Non-pigmented ciliary epithelial cell (primary cell): Measurements from ENCODE around the gene RTRAF.

Source experiments
- DNase-seq: peaks from one replicate; pipeline ENCODE4 v3.0.0-alpha.2; 2010; ENCODE audit warnings: low read depth

RTRAF gene

DNA sequence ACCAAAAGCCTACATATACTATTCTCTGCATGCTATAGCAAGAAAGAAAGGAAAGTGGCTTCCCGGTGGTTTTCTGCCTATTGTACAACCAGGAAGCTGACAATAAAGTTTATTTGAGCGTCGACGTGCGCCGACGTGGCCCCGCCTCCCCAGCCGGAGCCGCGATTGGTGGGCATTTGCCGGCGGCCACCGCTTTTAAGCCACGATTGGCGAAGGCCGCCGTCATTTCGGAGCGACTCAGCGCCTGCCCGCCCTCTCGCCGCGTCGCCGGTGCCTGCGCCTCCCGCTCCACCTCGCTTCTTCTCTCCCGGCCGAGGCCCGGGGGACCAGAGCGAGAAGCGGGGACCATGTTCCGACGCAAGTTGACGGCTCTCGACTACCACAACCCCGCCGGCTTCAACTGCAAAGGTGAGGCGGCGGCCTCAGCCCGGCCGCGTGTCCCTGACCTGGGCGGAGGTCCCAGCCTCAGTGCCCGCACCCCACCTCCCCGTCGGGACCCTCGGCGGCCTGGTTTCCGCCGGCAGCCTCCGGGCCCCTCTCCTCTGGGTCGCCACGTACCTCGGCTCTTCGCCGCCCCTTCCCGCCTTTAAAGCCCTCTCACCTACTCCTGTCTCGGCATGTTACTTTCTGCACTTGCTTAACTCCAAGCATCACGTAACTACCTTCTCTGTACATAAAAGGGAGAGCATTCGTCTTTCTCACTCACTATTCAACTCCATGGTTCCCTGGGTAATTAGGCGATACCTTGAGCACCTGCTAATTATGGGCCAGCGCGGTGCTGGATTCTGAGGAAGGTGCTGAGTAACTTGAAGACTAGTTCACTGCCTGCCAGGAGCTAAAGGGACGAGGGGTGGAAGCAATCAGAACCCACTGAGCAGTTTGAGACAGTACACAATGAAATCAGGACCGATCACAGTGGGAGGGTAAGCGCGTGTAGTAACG, at the start of gene RTRAF:
Gene RTRAF, plus strand, starts transcription at position 254 of the 942 bp plus-strand sequence. Its CDS starts 94 bp downstream, at position 348.
- DNase-seq: peak; percentile 65

- no peak for DNase-seq
These were observed 49.5 kb upstream of the RTRAF start for GRCh38 chr14:51939755-51940301.

DNA sequence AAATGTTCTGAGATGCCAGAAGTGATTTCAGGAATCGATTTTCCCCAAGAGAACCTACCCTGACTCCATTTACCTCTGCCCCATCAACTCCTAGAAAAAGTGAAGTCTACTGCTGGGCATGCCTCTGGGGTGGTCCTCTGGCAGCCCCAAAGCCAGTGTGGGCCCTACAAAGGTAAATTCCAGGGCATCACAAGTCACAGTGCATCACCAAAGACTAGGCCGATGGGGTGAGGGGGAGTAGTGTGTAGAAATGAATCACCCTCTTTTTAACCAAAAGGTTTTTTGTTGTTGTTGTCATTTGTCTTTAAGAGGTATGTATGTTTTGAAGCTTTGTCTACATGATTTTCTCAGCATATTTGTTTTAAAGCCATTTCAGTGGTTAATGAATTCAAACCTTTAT, 46.4 kb upstream of the RTRAF start:
- no peak for DNase-seq

- DNase-seq: no peak
These were observed 39.3 kb upstream of the RTRAF start for GRCh38 chr14:51950007-51950406.

- DNase-seq: no peak
These were observed 37.7 kb upstream of the RTRAF start for GRCh38 chr14:51951656-51952055.

GRCh38 chr14:51954031-51954430, 35.3 kb upstream of the RTRAF start:
- no peak for DNase-seq

DNA sequence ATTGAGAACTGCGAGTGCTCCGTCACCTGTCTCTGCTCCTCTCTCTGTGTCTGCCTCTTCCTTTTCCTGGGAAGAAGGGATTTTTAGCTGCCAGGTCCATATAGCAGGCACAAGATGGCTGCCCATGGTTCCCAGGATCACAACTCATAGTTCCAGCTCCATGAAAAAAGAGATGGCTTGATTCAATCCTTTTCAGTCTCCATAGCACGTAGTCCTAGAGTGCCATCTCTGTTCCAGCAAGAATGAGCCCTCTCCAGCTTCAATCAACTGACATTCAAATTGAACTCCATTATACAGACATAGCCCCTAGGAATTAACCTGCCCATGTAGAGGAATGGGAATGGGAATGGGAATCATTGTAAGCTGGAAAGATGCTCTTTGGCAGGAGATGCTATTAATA, 34.7 kb upstream of the RTRAF start:
- no peak for DNase-seq

DNA sequence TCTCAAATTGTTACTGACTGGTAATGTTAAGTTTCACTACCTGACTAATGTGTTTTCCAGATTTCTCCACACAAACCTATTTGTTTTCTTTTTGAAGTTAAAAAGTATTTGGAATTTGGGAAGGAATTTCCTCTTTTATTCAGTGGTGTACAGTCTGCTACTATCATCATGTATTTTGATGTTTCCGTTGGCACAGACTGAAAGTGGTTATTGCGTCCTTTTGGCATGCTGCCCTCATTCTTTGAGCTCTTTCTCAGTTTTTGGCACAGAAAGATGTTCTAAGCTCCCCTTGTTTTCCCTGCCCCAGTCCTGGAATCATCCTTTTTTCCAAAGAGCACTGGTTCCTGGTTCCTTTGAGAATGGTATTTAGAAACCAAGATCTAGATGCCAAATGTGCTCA, 31.4 kb upstream of the RTRAF start:
- DNase-seq: peak; percentile 23

DNA sequence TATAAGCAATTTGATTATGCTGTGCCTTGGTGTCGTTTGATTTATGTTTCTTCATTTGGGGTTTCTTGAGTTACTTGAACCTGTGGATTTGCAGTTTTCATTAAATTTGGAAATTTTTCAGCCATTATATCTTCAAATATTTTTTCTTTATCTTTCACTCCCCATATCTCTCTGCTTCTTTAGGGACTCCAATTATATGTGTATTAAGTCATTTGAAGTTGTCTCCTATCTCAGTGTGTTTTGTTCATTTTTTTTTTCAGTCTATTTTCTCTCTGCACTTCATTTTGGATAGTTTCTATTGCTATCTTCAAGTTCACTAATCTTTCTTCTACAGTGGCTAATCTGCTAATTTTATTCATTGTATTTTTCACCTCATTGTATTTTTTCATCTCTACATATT, 29.4 kb upstream of the RTRAF start:
- no peak for DNase-seq

DNA sequence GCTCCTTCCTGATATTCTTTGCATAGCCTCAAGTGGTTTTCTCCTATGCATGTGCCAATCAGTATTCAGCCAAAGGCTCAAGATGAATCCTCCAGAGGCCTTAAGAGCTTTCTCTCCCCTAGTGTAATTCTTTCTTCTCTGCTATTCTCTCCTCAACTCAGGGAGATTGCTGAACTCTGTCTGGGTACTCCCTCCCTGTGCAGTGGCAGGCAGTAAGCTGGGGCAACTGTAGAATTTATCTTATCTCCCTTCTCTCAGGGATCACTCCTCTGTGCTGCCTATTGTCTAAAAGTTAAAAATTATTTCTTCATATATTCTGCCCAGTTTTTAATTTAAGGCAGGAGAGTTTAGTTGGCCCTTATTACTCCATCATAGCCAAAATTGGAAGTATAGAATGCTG, 28.5 kb upstream of the RTRAF start:
- no peak for DNase-seq

DNA sequence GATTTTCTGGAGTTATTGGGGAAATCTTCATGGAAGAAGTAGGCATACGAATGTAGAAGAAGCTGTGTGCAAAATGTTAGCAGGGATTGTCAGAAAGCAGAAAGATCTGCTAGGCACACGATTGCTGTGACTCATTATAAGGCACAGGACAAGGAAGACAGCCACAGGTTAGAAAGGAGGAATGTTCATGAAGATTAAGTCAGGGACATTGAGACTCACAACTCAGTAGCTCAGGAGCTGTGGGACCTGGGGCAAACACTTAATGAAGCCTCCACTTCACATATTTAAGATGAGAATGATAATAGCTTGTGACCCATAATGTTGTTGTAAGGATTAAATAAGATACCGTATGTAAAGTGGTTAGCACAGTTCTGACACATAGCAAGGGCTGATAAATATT, 26.6 kb upstream of the RTRAF start:
- DNase-seq: no peak

- DNase-seq: no peak
These were observed 26.1 kb upstream of the RTRAF start for GRCh38 chr14:51963286-51963685.

DNA sequence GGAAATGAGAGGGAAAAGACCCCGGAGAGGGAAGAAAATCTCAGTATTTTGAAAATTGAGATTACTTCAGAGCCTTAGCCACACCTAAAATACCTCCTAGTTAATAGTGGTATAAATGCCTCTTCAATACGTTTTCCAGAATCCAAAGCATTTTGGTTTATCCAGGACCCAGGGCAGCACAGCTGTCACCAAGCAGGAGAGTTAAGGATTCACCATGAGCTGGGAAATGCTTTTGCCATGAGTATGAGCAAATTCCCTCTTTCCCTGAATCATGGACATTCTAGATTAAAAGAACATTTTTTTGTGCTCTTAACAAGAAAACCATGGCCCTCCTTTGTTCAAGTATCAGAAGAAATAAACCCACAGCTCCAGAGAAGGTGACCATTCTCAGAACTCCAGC, 21.8 kb upstream of the RTRAF start:
- no peak for DNase-seq

GRCh38 chr14:51969852-51970540, 19.4 kb upstream of the RTRAF start:
- DNase-seq: no peak

GRCh38 chr14:51972566-51972965, 16.8 kb upstream of the RTRAF start:
- no peak for DNase-seq

DNA sequence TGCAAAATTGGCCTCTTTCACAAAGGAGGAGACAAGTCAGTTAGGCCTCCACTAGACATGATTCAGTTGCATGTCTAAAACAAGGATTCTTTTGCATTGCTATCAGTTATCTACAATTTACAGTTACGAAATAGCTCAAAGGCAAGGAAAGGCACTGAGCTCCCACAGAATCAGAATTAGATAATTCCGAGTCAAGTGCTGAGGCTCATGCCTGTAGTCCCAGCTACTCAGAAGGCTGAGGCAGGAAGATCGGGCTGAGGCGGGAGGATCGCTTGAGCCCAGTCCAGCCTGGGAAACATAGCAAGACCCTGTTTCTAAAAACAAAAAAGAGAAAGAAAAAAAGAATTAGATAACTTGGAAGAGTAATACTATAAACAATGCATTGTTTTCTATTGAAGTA, 12.3 kb upstream of the RTRAF start:
- DNase-seq: no peak

- DNase-seq: no peak
These were observed 10.7 kb upstream of the RTRAF start for GRCh38 chr14:51978681-51979085.

GRCh38 chr14:51979088-51979709, 10.1 kb upstream of the RTRAF start:
- no peak for DNase-seq

- DNase-seq: no peak
These were observed 8.0 kb upstream of the RTRAF start for GRCh38 chr14:51981218-51981854.

DNA sequence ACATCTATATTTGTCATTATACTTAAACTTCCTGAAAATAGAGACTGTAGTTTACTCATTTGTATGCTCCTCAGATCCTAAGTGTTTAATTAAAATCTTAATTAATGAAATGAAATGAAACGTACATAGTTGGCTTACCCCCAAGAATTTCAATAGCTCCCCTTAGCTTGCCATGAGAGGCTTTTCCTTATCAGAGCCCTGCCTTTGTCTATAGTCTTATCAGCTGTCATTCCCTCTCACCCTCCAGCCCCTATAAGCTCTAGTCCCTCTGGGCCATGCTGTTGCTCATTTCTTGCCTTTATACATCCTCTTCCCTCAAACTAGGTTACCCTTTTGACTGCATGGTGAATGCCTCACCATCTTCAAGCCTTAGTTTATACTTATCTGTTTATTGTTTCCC, 1.1 kb upstream of the RTRAF start:
- no peak for DNase-seq

GRCh38 chr14:51990488-51990887, 1.1 kb downstream of the RTRAF start:
- DNase-seq: no peak

- DNase-seq: no peak
These were observed 4.1 kb downstream of the RTRAF start for GRCh38 chr14:51993285-51993920.
